WTC11 (cell line): ENCODE measurements around the gene CAMK2D.

ENCODE experiments used
- FOXK1 ChIP-seq: sonication (generic); formaldehyde crosslinking; IDR thresholded peaks from 2 replicates; pipeline ENCODE4 v1.8.0; 2022; ENCODE audit warnings: mild to moderate bottlenecking, moderate library complexity, missing genetic modification reagents
- NFE2L1 ChIP-seq: sonication (generic); formaldehyde crosslinking; IDR thresholded peaks from 2 replicates; pipeline ENCODE4 v1.8.1; 2023; ENCODE audit warnings: missing genetic modification reagents
- NR2C2 ChIP-seq: sonication (generic); formaldehyde crosslinking; IDR thresholded peaks from 2 replicates; pipeline ENCODE4 v1.8.0; 2022; ENCODE audit warnings: mild to moderate bottlenecking, missing genetic modification reagents
- TF ChIP-seq, protein P1 (sequence below): fragments of 200-600 bp; IDR thresholded peaks from 2 replicates; pipeline ENCODE4 v1.8.0; 2022; ENCODE audit warnings: antibody characterized with exemption
- TF ChIP-seq, protein P2 (sequence below): fragments of 250-450 bp; sonication (Bioruptor Pico); conservative IDR thresholded peaks from 2 replicates; pipeline ENCODE4 v1.9.0; 2021; ENCODE audit warnings: mild to moderate bottlenecking
- TF ChIP-seq, protein P3 (sequence below): fragments of 250-450 bp; sonication (Bioruptor Pico); IDR thresholded peaks from 2 replicates; pipeline ENCODE4 v1.9.0; 2021; ENCODE audit warnings: moderate library complexity, mild to moderate bottlenecking, inconsistent platforms, borderline replicate concordance
- TF ChIP-seq, protein P4 (sequence below): sonication (generic); formaldehyde crosslinking; IDR thresholded peaks from 2 replicates; pipeline ENCODE4 v1.8.0; 2022; ENCODE audit warnings: mild to moderate bottlenecking, missing genetic modification reagents

DNA sequence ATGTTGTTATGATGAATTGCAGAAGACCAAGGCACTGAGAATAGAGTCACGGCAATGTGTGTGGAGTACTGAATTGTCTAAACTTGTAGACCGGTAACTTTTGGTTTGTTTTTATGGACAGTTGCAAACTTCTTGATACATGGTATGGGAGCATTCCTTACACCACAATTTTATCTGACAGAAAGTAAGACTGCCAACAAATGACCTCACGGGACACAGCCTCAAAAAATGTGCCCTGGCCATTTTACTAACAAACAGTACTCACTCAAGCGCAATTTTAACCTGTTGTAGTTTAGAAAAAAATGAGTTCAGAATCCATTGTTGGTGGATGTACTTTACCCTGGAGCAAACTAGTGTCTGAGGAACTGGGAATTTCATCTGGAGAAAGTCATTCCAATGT lies 321.2 kb downstream of the CAMK2D start:
- TF ChIP-seq NR2C2 (CRISPR knock-in tag) (no peak), NFE2L1 (CRISPR knock-in tag) (no peak), FOXK1 (CRISPR knock-in tag) (no peak)
- TF ChIP-seq, protein P1, sequence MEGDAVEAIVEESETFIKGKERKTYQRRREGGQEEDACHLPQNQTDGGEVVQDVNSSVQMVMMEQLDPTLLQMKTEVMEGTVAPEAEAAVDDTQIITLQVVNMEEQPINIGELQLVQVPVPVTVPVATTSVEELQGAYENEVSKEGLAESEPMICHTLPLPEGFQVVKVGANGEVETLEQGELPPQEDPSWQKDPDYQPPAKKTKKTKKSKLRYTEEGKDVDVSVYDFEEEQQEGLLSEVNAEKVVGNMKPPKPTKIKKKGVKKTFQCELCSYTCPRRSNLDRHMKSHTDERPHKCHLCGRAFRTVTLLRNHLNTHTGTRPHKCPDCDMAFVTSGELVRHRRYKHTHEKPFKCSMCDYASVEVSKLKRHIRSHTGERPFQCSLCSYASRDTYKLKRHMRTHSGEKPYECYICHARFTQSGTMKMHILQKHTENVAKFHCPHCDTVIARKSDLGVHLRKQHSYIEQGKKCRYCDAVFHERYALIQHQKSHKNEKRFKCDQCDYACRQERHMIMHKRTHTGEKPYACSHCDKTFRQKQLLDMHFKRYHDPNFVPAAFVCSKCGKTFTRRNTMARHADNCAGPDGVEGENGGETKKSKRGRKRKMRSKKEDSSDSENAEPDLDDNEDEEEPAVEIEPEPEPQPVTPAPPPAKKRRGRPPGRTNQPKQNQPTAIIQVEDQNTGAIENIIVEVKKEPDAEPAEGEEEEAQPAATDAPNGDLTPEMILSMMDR, result no peak
- TF ChIP-seq, protein P2, sequence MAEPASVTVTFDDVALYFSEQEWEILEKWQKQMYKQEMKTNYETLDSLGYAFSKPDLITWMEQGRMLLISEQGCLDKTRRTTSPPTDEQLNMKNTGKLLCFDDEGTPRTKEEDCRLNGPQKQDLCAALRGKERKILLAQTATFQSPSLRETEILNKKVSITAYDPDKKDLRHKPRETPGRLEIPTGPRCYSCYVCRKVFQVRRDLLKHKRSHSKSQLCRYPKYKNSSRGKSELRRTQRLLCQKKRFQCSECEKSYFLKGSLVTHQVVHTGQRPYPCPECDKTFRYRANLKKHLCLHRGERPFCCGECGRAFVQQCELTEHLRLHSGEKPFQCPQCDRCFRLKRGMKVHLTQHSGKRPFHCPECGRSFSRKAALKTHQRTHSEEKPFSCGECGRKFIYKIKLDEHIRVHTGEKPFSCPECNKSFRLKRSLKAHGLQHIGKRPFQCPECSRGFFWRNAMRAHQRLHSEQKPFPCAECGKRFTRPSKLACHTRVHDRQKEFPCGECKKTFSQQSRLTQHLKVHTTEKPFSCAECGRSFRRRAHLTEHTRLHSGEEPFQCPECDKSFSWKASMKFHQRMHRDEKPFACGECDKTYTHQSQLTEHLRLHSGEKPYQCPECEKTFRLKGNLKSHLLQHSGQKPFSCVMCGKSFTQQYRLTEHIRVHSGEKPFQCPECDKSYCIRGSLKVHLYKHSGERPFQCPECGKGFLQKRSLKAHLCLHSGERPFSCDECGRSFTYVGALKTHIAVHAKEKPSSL, result no peak
- TF ChIP-seq, protein P3, sequence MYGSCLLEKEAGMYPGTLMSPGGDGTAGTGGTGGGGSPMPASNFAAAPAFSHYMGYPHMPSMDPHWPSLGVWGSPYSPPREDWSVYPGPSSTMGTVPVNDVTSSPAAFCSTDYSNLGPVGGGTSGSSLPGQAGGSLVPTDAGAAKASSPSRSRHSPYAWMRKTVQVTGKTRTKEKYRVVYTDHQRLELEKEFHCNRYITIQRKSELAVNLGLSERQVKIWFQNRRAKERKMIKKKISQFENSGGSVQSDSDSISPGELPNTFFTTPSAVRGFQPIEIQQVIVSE (CRISPR knock-in tag), result no peak
- TF ChIP-seq, protein P4, sequence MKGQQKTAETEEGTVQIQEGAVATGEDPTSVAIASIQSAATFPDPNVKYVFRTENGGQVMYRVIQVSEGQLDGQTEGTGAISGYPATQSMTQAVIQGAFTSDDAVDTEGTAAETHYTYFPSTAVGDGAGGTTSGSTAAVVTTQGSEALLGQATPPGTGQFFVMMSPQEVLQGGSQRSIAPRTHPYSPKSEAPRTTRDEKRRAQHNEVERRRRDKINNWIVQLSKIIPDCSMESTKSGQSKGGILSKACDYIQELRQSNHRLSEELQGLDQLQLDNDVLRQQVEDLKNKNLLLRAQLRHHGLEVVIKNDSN (CRISPR knock-in tag), result no peak
